SHP77 (cell line): Measurements from ENCODE around the gene ATP11A.

Experiments used
- DNase-seq, 2 experiments: peaks; one replicate each; lab custom pipeline; 2025; lab: John Stamatoyannopoulos, UW

Gene ATP11A

GRCh38 chr13:112821340-112822055 lies 131.7 kb downstream of the ATP11A start:
- DNase-seq = no peak

- DNase-seq = no peak
These were observed 133.0 kb downstream of the ATP11A start for GRCh38 chr13:112822851-112823250.

GRCh38 chr13:112824429-112824828 lies 134.6 kb downstream of the ATP11A start:
- no peak for DNase-seq

GRCh38 chr13:112825071-112825470 lies 135.2 kb downstream of the ATP11A start:
- no peak for DNase-seq

- no peak for DNase-seq
These were observed 136.0 kb downstream of the ATP11A start for GRCh38 chr13:112825875-112826274.

- DNase-seq = no peak
These were observed 136.7 kb downstream of the ATP11A start for GRCh38 chr13:112826565-112826964.

GRCh38 chr13:112828082-112828699 lies 138.4 kb downstream of the ATP11A start:
- DNase-seq = no peak

- DNase-seq = no peak
These were observed 138.9 kb downstream of the ATP11A start for GRCh38 chr13:112828756-112829155.

DNA sequence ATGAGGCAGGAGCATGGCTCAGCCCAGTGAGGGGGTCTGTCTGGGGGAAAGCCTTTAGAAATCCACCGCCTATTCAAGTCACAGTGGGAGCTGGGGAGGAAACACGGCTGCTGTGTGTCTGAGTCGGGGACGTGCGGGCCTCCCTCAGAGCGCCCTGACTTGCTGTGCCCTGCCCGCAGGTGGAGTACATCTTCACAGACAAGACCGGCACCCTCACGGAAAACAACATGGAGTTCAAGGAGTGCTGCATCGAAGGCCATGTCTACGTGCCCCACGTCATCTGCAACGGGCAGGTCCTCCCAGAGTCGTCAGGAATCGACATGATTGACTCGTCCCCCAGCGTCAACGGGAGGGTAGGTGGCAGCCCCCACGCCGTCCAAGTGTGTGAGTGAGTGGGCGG lies 141.4 kb downstream of the ATP11A start:
- DNase-seq = no peak

DNA sequence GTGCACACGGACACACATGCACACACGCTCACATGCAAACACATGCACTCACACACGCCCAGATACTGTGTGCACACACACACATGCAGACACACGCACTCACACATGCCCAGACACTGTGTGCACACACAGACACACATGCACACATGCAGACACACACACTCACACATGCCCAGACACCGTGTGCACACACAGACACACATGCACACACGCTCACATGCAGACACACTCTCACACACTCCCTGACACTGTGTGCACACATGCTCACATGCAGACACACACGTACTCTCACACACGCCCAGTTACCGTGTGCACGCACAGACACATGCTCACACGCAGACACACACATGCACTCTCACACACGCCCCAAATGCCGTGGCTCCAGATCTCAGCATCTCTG lies 142.0 kb downstream of the ATP11A start:
- no peak for DNase-seq

DNA sequence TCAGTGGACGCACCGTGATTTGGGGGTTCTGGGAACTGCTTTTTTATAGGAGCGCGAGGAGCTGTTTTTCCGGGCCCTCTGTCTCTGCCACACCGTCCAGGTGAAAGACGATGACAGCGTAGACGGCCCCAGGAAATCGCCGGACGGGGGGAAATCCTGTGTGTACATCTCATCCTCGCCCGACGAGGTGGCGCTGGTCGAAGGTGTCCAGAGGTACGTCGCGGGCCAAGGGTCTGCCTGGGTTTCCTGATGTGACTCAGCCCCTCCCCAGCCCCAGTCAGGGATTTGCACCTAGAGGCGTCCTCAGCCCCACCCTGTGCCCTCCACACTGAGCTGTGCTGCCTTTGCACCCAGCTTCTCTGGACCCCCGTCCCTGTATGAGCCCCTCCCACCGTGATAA lies 143.0 kb downstream of the ATP11A start:
- DNase-seq = no peak

- no peak for DNase-seq
These were observed 143.9 kb downstream of the ATP11A start for GRCh38 chr13:112833551-112834257.

DNA sequence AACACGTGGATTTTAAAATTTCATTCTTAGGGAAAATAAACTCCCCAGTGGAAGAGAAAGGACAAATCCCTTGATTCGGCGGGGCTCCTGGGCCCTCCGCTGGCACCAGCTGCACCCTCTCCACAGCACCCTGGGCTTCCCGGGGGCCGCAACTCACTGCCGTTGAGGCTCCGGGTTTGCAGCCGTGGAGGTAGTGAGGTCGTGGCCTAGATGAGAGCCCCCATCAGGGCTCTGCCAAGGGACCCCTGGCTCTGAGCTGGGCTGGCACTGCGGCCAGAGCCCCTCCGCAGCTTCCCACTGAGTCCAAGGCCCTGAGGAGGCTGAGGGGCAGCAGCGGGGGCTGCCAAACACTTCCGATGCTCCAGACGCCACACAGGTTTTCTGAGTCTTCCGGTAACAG lies 145.5 kb downstream of the ATP11A start:
- no peak for DNase-seq

GRCh38 chr13:112835796-112836195 lies 146.0 kb downstream of the ATP11A start:
- DNase-seq = no peak

GRCh38 chr13:112836940-112837339 lies 147.1 kb downstream of the ATP11A start:
- no peak for DNase-seq

DNA sequence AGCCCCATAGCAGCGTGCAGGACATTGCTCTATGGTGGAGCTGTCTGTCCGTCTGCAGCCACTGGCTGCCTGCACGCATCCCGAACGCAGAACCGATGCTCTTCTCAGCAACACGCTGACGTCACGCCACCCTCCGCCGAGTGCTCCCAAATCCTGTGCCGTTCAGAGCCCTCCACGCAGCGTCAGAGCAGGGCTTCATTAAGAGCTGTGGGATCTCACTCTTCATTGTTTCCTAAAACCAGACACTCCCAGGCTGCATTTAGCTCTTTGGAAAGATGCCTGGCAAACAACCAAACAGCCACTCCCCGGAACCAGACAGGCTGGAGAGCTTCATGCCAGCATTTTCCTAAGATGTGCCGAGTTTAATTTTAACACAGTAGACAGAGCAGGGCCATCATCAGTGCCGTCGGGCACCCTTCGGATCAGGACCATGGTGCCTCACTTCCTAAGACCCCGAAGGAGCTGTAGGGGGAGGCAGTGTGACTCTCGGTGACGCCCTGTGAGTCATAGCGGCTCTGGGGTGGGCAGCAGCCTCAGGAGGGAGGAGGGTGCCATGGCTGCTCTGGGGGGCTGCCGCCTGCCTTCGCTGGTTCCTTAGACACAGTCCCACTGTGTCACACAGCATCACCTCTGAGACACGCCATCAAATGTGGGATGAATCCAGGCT lies 147.7 kb downstream of the ATP11A start:
- DNase-seq = no peak

DNA sequence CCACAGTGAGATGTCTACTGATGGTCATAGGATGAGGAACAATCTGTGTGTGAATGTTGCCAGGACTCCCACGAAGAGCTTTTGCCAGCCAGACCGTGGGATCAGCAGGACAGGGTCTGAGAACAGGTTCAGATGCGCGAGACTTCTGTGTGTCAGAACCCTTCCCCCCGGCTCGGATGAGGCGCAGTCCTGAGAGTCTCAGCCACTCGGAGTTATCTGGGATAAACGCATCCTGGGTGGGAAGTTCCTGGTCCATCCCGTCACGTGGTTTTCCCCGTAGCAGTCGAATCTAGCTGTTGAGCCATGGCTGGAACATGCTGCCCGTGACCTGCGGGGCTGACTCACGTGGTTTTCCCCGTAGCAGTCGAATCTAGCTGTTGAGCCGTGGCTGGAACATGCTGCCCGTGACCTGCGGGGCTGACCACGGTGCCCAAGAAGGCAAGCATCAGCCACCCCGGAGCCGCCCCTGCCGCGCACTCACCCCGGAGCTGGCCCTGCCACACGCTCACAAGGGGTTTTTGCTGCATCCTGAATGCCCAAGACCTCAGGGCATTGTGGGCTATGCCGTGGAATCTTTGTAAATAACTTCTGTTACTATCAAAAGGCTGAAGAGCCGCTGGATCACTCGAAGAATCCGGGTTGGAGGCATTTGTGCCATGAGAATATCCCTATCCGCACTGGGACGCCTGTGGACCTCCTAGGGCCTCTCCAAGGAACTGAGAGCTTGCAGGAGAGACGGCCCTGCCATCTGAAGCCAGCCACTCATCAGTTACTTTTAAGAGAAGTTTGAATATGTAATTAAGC lies 148.4 kb downstream of the ATP11A start:
- DNase-seq = no peak

DNA sequence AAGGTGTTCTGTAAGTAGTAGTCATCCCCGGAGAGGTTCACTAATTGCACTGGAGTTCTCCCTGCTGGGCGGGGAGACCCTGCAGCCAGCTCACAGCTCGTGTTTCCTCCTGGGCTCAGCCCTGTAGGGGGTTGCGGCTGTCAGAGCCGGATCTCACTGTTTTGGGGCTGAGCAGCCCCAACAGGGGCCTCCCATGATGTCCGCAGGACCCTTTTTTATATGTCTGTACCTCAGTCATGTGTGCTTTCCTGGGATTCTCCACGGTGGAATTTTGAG lies 148.9 kb downstream of the ATP11A start:
- no peak for DNase-seq

GRCh38 chr13:112839356-112840105 lies 149.7 kb downstream of the ATP11A start:
- no peak for DNase-seq

DNA sequence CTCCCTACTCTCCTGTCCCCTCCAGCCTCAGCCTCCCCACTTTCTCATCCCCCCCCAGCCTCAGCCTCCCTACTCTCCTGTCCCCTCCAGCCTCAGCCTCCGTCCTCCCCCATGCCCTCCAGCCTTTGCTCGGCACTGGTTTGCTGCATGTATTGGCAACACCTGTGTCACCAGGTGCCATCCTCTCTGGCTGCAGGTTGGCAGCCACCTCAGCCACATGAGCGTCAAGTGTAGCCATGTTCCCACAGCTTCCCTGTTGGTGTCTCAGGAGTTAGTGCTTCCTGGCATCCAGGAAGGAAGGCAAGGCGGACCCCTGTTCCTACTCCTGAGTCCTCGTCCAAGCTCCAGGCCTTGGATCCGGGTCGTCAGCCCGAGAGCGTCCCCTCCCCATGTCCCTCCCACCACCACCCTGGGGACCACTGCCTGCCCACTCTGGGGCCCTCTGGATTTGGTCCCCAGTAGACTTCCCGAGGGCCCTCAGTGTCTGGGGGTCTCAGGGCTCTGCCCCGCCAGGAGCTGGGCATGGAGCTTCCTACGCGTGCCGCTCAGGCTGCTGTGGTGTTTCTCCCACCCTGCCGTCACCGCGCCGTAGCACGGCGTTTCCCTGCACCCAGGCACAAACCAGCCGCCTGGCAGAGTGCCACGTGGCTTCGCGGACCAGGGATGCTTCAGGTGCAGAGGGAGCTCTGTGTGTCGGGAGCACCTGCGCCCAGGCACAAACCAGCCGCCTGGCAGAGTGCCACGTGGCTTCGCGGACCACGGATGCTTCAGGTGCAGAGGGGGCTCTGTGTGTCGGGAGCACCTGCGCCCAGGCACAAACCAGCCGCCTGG lies 150.8 kb downstream of the ATP11A start:
- no peak for DNase-seq
